ENCODE measurements around the gene RNF213. TPM values are rescaled to one million over a fixed set of nuclear protein-coding genes. Genes with fewer than 3 reads are reported as not detected.
"Not testable (repeated sequence)": the region's sequence is repeated elsewhere in the genome, so short reads cannot be mapped to it uniquely, and the experiment has no call there.

Gene RNF213
- total RNA-seq, 1 experiment from 2014 or later, result 71.4 TPM

GRCh38 chr17:80242505-80242904 lies 18.1 kb upstream of the RNF213 start:
- no peak overlapping the region for H2AFZ ChIP-seq (ENCODE audit: low read length)
- no peaks in the 10 kb centered on the region for H3F3A ChIP-seq (ENCODE audit: low read length, unreplicated experiment)
- TF ChIP-seq EZH2phosphoT487 (IDR thresholded peaks at IDR 0.05; ENCODE audit: borderline replicate concordance, low read length), result no peak
- TF ChIP-seq EZH2 (IDR thresholded peaks at IDR 0.05; ENCODE audit: low read length, unreplicated experiment), result no peak
- no peak for TF ChIP-seq CTCF (conservative IDR thresholded peaks at IDR 0.05; ENCODE audit: low read depth, low read length)
- CTCF ChIA-PET, result no interaction called here
- no peak overlapping the region for H3K4me3 ChIP-seq (ENCODE audit: low read length)
- H3K4me2 ChIP-seq (ENCODE audit: low read length), result no peak overlapping the region
- DNase-seq, result no peak
- no peaks in the 10 kb centered on the region for H3K4me1 ChIP-seq (ENCODE audit: insufficient read depth, low read length)
- intact Hi-C loops (cut with micrococcal nuclease), result no loop called here
- H3K79me2 ChIP-seq (ENCODE audit: low read length), result no peaks in the 10 kb centered on the region
- no peak overlapping the region for H3K27ac ChIP-seq (ENCODE audit: low read length)
- ATAC-seq, result no peak
- H4K20me1 ChIP-seq (ENCODE audit: low read length), result no peaks in the 10 kb centered on the region
- peaks cover 3% of the 10 kb centered on the region; the same call in 1 of the 2 replicates for H3K36me3 ChIP-seq (ENCODE audit: low read depth, low read length)
- POLR2A ChIA-PET (ENCODE audit: unreplicated experiment), result no interaction called here
- BruUV-seq (replicated peaks), result no TSS peak
- H3K27me3 ChIP-seq (ENCODE audit: low read length), result no peaks in the 10 kb centered on the region
- H3K9ac ChIP-seq (ENCODE audit: low read length), result no peak overlapping the region
- H3K9me2 ChIP-seq (replicated peaks; ENCODE audit: low read length), result no peaks in the 10 kb centered on the region
- H3K9me3 ChIP-seq (ENCODE audit: low read length), result no peaks in the 10 kb centered on the region

DNA sequence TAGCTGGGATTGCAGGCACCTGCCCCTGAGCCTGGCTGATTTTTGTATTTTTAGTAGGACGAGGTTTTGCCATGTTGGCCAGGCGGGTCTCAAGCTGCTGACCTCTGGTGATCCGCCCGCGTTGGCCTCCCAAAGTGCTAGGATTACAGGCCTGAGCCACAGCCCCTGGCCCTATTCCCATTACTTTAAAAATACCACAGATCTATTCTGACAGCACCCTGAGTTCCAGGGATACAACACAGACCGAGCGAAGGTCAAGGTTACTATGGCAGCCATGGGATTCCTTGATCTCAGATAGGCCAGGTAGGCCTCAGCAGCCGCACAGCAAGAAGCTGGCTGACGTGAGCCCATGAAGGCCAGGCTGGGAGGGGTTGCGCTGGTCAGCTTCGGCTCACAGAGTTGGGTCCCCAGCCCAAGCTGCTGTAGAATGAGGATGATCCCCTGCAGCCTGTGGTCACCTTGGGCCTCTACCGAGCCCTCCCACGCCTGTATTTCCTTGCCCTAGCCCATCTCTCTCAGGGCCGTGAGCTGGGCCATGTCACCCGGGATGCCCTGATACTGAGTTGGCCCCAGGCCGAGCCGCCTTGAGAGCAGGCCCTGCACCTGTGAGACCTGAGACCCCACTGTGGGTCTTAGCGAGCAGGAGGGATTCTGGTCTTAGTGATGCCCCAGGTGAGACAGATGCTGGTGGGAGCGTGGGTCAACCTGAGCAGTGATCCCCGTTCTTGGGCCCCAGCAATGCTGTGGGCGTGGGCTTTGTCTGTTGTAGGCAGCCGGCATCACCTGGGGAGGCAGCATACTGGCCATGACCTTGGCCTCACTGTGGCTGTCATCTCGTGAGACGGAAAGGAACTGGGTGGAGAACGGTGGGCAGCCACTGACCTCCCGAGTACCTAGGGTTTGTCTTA lies 16.9 kb upstream of the RNF213 start:
- H3K4me1 ChIP-seq (ENCODE audit: insufficient read depth, low read length), result no peaks in the 10 kb centered on the region
- no peak overlapping the region for H3K9ac ChIP-seq (ENCODE audit: low read length)
- no peaks in the 10 kb centered on the region for H3K9me3 ChIP-seq (ENCODE audit: low read length)
- TF ChIP-seq CTCF (conservative IDR thresholded peaks at IDR 0.05; ENCODE audit: low read depth, low read length), result no peak
- no peak for TF ChIP-seq EZH2phosphoT487 (IDR thresholded peaks at IDR 0.05; ENCODE audit: borderline replicate concordance, low read length)
- TF ChIP-seq EZH2 (IDR thresholded peaks at IDR 0.05; ENCODE audit: low read length, unreplicated experiment), result no peak
- ChIA-PET POLR2A (ENCODE audit: unreplicated experiment) (no interaction called here), CTCF (no interaction called here)
- no peaks in the 10 kb centered on the region for H4K20me1 ChIP-seq (ENCODE audit: low read length)
- H3K79me2 ChIP-seq (ENCODE audit: low read length), result no peaks in the 10 kb centered on the region
- H3K9me2 ChIP-seq (replicated peaks; ENCODE audit: low read length), result no peaks in the 10 kb centered on the region
- H3K36me3 ChIP-seq (ENCODE audit: low read depth, low read length), result 0 out of 2 replicates have a peak, but pooled peaks cover 3% of the 10 kb centered on the region
- H3K27ac ChIP-seq (ENCODE audit: low read length), result no peak overlapping the region
- H3K4me2 ChIP-seq (ENCODE audit: low read length), result no peak overlapping the region
- BruUV-seq (replicated peaks), result no TSS peak
- no peak overlapping the region for H3K4me3 ChIP-seq (ENCODE audit: low read length)
- H3F3A ChIP-seq (ENCODE audit: low read length, unreplicated experiment), result no peaks in the 10 kb centered on the region
- ATAC-seq (no peak), DNase-seq (no peak)
- no peaks in the 10 kb centered on the region for H3K27me3 ChIP-seq (ENCODE audit: low read length)
- intact Hi-C loops (cut with micrococcal nuclease), result no loop called here
- no peak overlapping the region for H2AFZ ChIP-seq (ENCODE audit: low read length)

DNA sequence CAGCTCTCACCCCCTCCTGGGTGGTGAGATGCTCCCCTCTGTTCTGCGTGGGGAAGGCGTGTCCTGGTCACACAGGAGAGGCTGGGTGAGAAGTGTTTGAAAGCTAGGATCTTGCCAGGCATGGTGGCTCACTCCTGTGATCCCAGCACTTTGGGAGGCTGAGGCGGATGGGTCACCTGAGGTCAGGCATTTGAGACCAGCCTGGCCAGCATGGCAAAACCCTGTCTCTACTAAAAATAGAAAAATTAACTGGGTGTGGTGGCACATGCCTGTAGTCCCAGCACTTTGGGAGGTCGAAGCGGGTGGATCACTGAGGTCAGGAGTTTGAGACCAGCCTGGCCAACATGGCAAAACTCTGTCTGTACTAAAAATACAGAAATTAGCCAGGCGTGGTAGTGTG lies 16.2 kb upstream of the RNF213 start:
- H3K9me3 ChIP-seq (ENCODE audit: low read length); POLR2A ChIA-PET (ENCODE audit: unreplicated experiment): not testable (repeated sequence)

More for the DNA sequence above, 16.2 kb upstream of the RNF213 start:
- H4K20me1 ChIP-seq (ENCODE audit: low read length); H3K27ac ChIP-seq (ENCODE audit: low read length); H3K36me3 ChIP-seq (ENCODE audit: low read depth, low read length); DNase-seq; H3K79me2 ChIP-seq (ENCODE audit: low read length); intact Hi-C loops (cut with micrococcal nuclease); BruUV-seq (replicated peaks); H3K27me3 ChIP-seq (ENCODE audit: low read length); H2AFZ ChIP-seq (ENCODE audit: low read length); H3F3A ChIP-seq (ENCODE audit: low read length, unreplicated experiment); H3K4me1 ChIP-seq (ENCODE audit: insufficient read depth, low read length); H3K4me2 ChIP-seq (ENCODE audit: low read length); ATAC-seq; H3K4me3 ChIP-seq (ENCODE audit: low read length); CTCF ChIA-PET; H3K9me2 ChIP-seq (replicated peaks; ENCODE audit: low read length); H3K9ac ChIP-seq (ENCODE audit: low read length): not testable (repeated sequence)
